ENCODE results near the gene SLC16A10.

DNA sequence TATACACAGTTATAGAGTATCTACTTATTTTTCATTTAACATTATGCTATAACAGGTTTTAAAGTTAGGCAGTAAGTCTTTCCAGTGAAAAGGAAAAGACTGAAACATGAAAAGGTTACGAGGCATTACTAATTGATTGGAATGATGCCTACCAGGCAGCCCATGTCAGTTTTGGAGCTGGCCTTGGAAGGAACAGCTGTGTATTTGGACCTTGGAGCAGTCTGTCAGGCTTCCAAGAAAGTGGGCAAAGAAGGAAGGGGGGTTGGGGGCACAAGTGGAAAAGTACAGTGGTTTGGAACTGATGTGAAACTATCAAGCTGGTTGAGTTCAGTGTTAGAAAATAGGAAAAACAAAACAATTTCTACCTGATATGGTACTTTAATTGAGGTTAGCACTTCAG, 41.7 kb downstream of the SLC16A10 start:
- no peak for TF ChIP-seq TAF1 (IDR thresholded peaks at IDR 0.05; ENCODE audit: borderline replicate concordance, insufficient read depth, low read length)
- TF ChIP-seq POLR2AphosphoS5 (IDR thresholded peaks at IDR 0.05; ENCODE audit: low read depth, low read length) = no peak
- TF ChIP-seq FOXP2 (optimal IDR thresholded peaks at IDR 0.05; ENCODE audit: borderline replicate concordance, extremely low read depth, extremely low read length, insufficient read depth) = no peak
